GM18519 (cell line): ENCODE measurements around the gene TSHZ1.

ENCODE experiments used
- ATAC-seq: cut with Tn5 transposase; IDR thresholded peaks from one replicate; pipeline ENCODE4 v1.9.1; 2021; ENCODE audit warnings: mild to moderate bottlenecking, moderate library complexity; ENCODE audit not compliant: unreplicated experiment, low FRiP score

TSHZ1 gene

GRCh38 chr18:75218065-75218923 lies 7.7 kb downstream of the TSHZ1 start:
- ATAC-seq = no peak

GRCh38 chr18:75219745-75220375 lies 9.3 kb downstream of the TSHZ1 start:
- no peak for ATAC-seq

GRCh38 chr18:75220551-75221355 lies 10.2 kb downstream of the TSHZ1 start:
- ATAC-seq = no peak

- ATAC-seq = no peak
Measured at GRCh38 chr18:75221397-75221796, 10.8 kb downstream of the TSHZ1 start.

- no peak for ATAC-seq
Measured at GRCh38 chr18:75221897-75222296, 11.3 kb downstream of the TSHZ1 start.

- no peak for ATAC-seq
Measured at GRCh38 chr18:75222407-75222806, 11.8 kb downstream of the TSHZ1 start.

GRCh38 chr18:75223687-75224347 lies 13.2 kb downstream of the TSHZ1 start:
- no peak for ATAC-seq

- ATAC-seq = no peak
Measured at GRCh38 chr18:75226286-75226955, 15.8 kb downstream of the TSHZ1 start.

GRCh38 chr18:75226956-75227316 lies 16.3 kb downstream of the TSHZ1 start:
- no peak for ATAC-seq

- no peak for ATAC-seq
Measured at GRCh38 chr18:75227535-75228296, 17.1 kb downstream of the TSHZ1 start.

GRCh38 chr18:75228967-75229366 lies 18.4 kb downstream of the TSHZ1 start:
- ATAC-seq = no peak

- no peak for ATAC-seq
Measured at GRCh38 chr18:75229437-75229836, 18.8 kb downstream of the TSHZ1 start.

- no peak for ATAC-seq
Measured at GRCh38 chr18:75230163-75231052, 19.8 kb downstream of the TSHZ1 start.

GRCh38 chr18:75231053-75231406 lies 20.4 kb downstream of the TSHZ1 start:
- ATAC-seq = no peak

- no peak for ATAC-seq
Measured at GRCh38 chr18:75234901-75235300, 24.3 kb downstream of the TSHZ1 start.

- no peak for ATAC-seq
Measured at GRCh38 chr18:75235896-75236295, 25.3 kb downstream of the TSHZ1 start.

GRCh38 chr18:75238100-75238499 lies 27.5 kb downstream of the TSHZ1 start:
- ATAC-seq = no peak

- no peak for ATAC-seq
Measured at GRCh38 chr18:75238786-75239185, 28.2 kb downstream of the TSHZ1 start.

GRCh38 chr18:75240433-75240832 lies 29.8 kb downstream of the TSHZ1 start:
- no peak for ATAC-seq
